Endothelial cell of umbilical vein (primary cell): ENCODE results near the gene FAM118B. TPM values are rescaled to one million over a fixed set of nuclear protein-coding genes. Genes with fewer than 3 reads are reported as not detected.

Experiments
- BruUV-seq: library from RNA; stranded (reverse); fragments of 400-500 nt; replicated peaks from 2 replicates; lab custom pipeline; 2021; lab: Mats Ljungman, UMichigan
- CTCF ChIA-PET: fragments of 300-600, 350-600 bp; sonication (Branson Sonifier 250); formaldehyde crosslinking; loops from one replicate; lab custom pipeline; 2021; ENCODE audit warnings: antibody characterized with exemption, inconsistent platforms; lab: Charles Lee
- POLR2A ChIA-PET: fragments of 300-600, 350-600 bp; sonication (Branson Sonifier 250); formaldehyde crosslinking; loops from one replicate; lab custom pipeline; 2021; ENCODE audit warnings: antibody characterized with exemption, inconsistent platforms; lab: Charles Lee
- DNase-seq: peaks from one replicate; pipeline ENCODE4 v3.0.0-alpha.2; 2011; ENCODE audit warnings: low read depth, low spot score
- FAIRE-seq: peaks from 2 replicates; lab custom pipeline; 2011; peaks lifted over from hg19 to GRCh38; lab: Jason Lieb, UNC
- H2AFZ ChIP-seq: 2 replicates; pipeline ENCODE4 v1.6.0; 2012; ENCODE audit warnings: low read depth, low read length, control low read depth, inconsistent platforms
- H3K27ac ChIP-seq: 2 replicates; pipeline ENCODE4 v1.5.1; 2011; ENCODE audit warnings: low read depth, mild to moderate bottlenecking, control low read depth, low read length, moderate library complexity; ENCODE audit not compliant: insufficient read depth
- H3K27me3 ChIP-seq, 2 experiments: 2 replicates each; pipeline versions ENCODE4 v1.6.0 to v1.6.1; 2011; ENCODE audit warnings: low read length in 2 of 2, mixed read lengths in 1 of 2; ENCODE audit not compliant: control insufficient read depth in 2 of 2, insufficient read depth in 2 of 2
- H3K36me3 ChIP-seq, 2 experiments: 2 replicates in 1 of 2; 3 replicates in 1 of 2; pipeline ENCODE4 v1.5.1; 2011; ENCODE audit warnings: low read length in 2 of 2, mild to moderate bottlenecking in 1 of 2, moderate library complexity in 1 of 2; ENCODE audit not compliant: control insufficient read depth in 2 of 2, insufficient read depth in 2 of 2; ENCODE audit errors: extremely low read depth in 1 of 2
- H3K4me1 ChIP-seq: 3 replicates; pipeline ENCODE4 v1.5.1; 2011; ENCODE audit warnings: mild to moderate bottlenecking, low read length; ENCODE audit not compliant: control insufficient read depth, insufficient read depth; ENCODE audit errors: extremely low read depth
- H3K4me2 ChIP-seq: 2 replicates; pipeline ENCODE4 v1.6.1; 2011; ENCODE audit warnings: low read length, control low read depth, mixed read lengths; ENCODE audit not compliant: insufficient read depth
- H3K4me3 ChIP-seq, 3 experiments: fragments of 200-600 bp in 1 of 3; sonication (generic), shearing (Covaris generic) in 1 of 3; replicated peaks in 1 of 3; 2 replicates each; pipeline ENCODE4 v1.5.1; 2011 to 2016; ENCODE audit warnings: control low read depth in 3 of 3, low read length in 3 of 3, mild to moderate bottlenecking in 2 of 3, inconsistent platforms in 1 of 3, low read depth in 1 of 3, moderate library complexity in 1 of 3; ENCODE audit not compliant: insufficient read depth in 1 of 3
- H3K79me2 ChIP-seq: 2 replicates; pipeline ENCODE4 v1.6.0; 2012; ENCODE audit warnings: low read length, inconsistent platforms; ENCODE audit not compliant: control insufficient read depth, insufficient read depth
- H3K9ac ChIP-seq: replicated peaks from 2 replicates; pipeline ENCODE3; 2011; ENCODE audit warnings: low read length, control low read depth; ENCODE audit not compliant: insufficient read depth; ENCODE audit errors: extremely low read depth
- H3K9me1 ChIP-seq: replicated peaks from 3 replicates; pipeline ENCODE4 v1.6.0; 2011; ENCODE audit warnings: mild to moderate bottlenecking, low read length; ENCODE audit not compliant: control insufficient read depth, insufficient read depth; ENCODE audit errors: extremely low read depth
- H3K9me3 ChIP-seq: replicated peaks from 2 replicates; pipeline ENCODE4 v1.5.1; 2012; ENCODE audit warnings: low read length, inconsistent platforms; ENCODE audit not compliant: control insufficient read depth, insufficient read depth
- H4K20me1 ChIP-seq: replicated peaks from 2 replicates; pipeline ENCODE3; 2011; ENCODE audit warnings: mild to moderate bottlenecking, low read length; ENCODE audit not compliant: control insufficient read depth, insufficient read depth; ENCODE audit errors: extremely low read depth
- CTCF ChIP-seq, 2 donors: IDR thresholded peaks; 1 replicate in 1 of 2; 2 replicates in 1 of 2; pipeline ENCODE4 v1.5.1; 2011; ENCODE audit warnings: low read length in 2 of 2, mild to moderate bottlenecking in 2 of 2, moderate library complexity in 2 of 2, control low read depth in 1 of 2, inconsistent platforms in 1 of 2, low read depth in 1 of 2; ENCODE audit not compliant: insufficient read depth in 1 of 2; ENCODE audit errors: extremely low read depth in 1 of 2
- EZH2 ChIP-seq: IDR thresholded peaks from 2 replicates; pipeline ENCODE4 v1.6.1; 2012; ENCODE audit warnings: borderline replicate concordance, low read depth, mild to moderate bottlenecking, moderate library complexity, low read length, inconsistent platforms; ENCODE audit not compliant: severe bottlenecking
- FOS ChIP-seq: IDR thresholded peaks from 2 replicates; pipeline ENCODE4 v1.6.1; 2011; ENCODE audit warnings: mild to moderate bottlenecking, low read length, moderate library complexity, borderline replicate concordance; ENCODE audit not compliant: insufficient read depth
- GATA2 ChIP-seq: IDR thresholded peaks from 2 replicates; pipeline ENCODE4 v1.7.0; 2011; ENCODE audit warnings: low read depth, mild to moderate bottlenecking, moderate library complexity, mixed read lengths, low read length; ENCODE audit not compliant: insufficient read length, insufficient read depth
- MYC ChIP-seq: IDR thresholded peaks from one replicate; pipeline ENCODE4 v1.6.1; 2011; ENCODE audit warnings: mild to moderate bottlenecking, low read depth, low read length
- POLR2AphosphoS5 ChIP-seq: IDR thresholded peaks from 2 replicates; pipeline ENCODE4 v1.6.1; 2012; ENCODE audit warnings: low read depth, mild to moderate bottlenecking, control low read depth, low read length, moderate library complexity; ENCODE audit not compliant: insufficient read depth
- dilution Hi-C: fragments of 300-500 bp; cut with MboI; formaldehyde crosslinking; loops from one replicate; pipeline ENCODE4 v1.15.0; 2019; ENCODE audit warnings: low sequenced_read_pairs; ENCODE audit not compliant: extremely low pct_ligation_motif_present
- intact Hi-C: fragments of 100-400 bp; cut with micrococcal nuclease; formaldehyde crosslinking; loops from one replicate; pipeline ENCODE4 v1.10.0; 2022
- polyA plus RNA-seq, 4 experiments: library from polyadenylated mRNA; depleted of rRNA in 3 of 4; stranded (reverse) in 3 of 4; unstranded in 1 of 4; fragments of >200 nt; gene quantifications; 2 replicates each; pipeline versions ENCODE4 v1.2.1 to v1.2.3, GENCODE V29; 2011 to 2012; ENCODE audit warnings: missing spikeins in 1 of 4
- total RNA-seq: library from RNA; stranded (reverse); gene quantifications from 2 replicates; pipeline ENCODE4 v1.2.3, GENCODE V29; 2021
- TF ChIP-seq, protein P1 (sequence below): IDR thresholded peaks from 2 replicates; pipeline ENCODE4 v1.6.1; 2011; ENCODE audit not compliant: insufficient read depth, insufficient read length

Gene FAM118B
- total and polyA plus RNA-seq, 2 donors (not counting 3 experiments of a cell fraction or from before 2014, with no cell fraction given), result 26.6 to 35.8 TPM

DNA sequence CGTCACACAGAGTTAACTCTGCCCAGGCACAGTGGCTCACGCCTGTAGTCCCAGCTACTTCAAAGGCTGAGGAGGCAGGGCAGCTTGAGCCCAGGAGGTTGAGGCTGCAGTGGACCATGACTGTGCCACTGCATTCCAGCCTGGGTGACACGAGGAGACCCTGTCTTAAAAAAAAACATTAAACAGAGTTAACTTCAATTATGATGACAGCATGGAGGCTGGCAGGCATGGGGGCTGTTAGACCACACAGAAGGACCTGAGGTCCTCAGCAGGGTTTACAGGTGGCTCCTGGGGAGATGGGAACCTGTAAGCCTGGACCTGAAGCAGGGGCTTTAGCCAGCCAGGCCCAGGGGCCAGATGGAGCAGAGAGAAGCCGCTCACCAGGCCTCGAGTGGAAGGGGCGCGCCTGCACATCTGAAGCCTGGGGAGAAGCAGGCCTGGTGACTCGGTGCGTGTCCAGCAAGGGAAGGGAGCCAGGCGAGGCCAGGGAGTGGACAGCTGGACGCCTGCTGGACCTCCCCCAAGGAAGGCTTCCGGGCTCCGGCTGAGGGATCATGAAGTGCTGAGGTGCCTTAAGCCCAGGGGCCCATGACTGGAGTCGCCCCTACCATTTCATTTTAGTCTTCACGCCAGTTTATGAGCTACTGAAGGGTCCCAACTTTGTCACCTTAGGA is 25.4 kb upstream of the FAM118B start:
- ChIA-PET POLR2A (no interaction called here), CTCF (interaction anchor here (1.2 kb wide), 1 partner anchor 243 kb away, joined by 4 read pairs; no protein-coding TSS in a partner anchor)
- no peaks in the 10 kb centered on the region for H3K27me3 ChIP-seq
- no peaks in the 10 kb centered on the region for H3K9me3 ChIP-seq
- H3K4me2 ChIP-seq, result no peak overlapping the region
- H4K20me1 ChIP-seq, result no peaks in the 10 kb centered on the region
- H3K27ac ChIP-seq, result no peak overlapping the region
- TF ChIP-seq GATA2, result no peak
- TF ChIP-seq, protein P1, sequence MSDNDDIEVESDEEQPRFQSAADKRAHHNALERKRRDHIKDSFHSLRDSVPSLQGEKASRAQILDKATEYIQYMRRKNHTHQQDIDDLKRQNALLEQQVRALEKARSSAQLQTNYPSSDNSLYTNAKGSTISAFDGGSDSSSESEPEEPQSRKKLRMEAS, result no peak
- no peak for TF ChIP-seq MYC
- TF ChIP-seq POLR2AphosphoS5, result no peak
- TF ChIP-seq CTCF (IDR thresholded peaks at IDR 0.05; ENCODE audit: extremely low read depth in 1 of 2, insufficient read depth in 1 of 2, low read depth in 1 of 2, low read length in 2 of 2), result no peak
- TF ChIP-seq FOS, result no peak
- no peak for TF ChIP-seq EZH2
- no peaks in the 10 kb centered on the region for H3K4me1 ChIP-seq
- no peak overlapping the region for H3K4me3 ChIP-seq
- no peak overlapping the region for H2AFZ ChIP-seq
- H3K9me1 ChIP-seq, result no peaks in the 10 kb centered on the region
- DNase-seq (no peak), FAIRE-seq (no peak)
- no TSS peak for BruUV-seq
- dilution Hi-C loops (no loop called here), intact Hi-C loops (no loop called here)
- H3K79me2 ChIP-seq, result no peaks in the 10 kb centered on the region
- H3K9ac ChIP-seq, result no peak overlapping the region
- peaks cover 0 to 1% of the 10 kb centered on the region in 2 experiments for H3K36me3 ChIP-seq
